ENCODE measurements around the gene HDAC7. TPM values are rescaled to one million over a fixed set of nuclear protein-coding genes. Genes with fewer than 3 reads are reported as not detected.
A peak's percentile ranks its signal among the peaks of the same experiment; 100 is the strongest.

HDAC7 gene
- total RNA-seq, 6 experiments from 2014 or later = 104 to 120 (median 108) TPM

- no peaks in the 10 kb centered on the region for H3K36me3 Mint-ChIP-seq (ENCODE audit: low read depth)
- H3K27ac Mint-ChIP-seq = no peak overlapping the region
- no peaks in the 10 kb centered on the region for H3K9me3 Mint-ChIP-seq
- no peak for TF ChIP-seq CTCF (IDR thresholded peaks at IDR 0.05)
- no peak overlapping the region for H3K4me3 Mint-ChIP-seq
- H3K4me1 Mint-ChIP-seq (ENCODE audit: low read depth) = peaks cover 22% of the 10 kb centered on the region
- no peaks in the 10 kb centered on the region for H3K27me3 Mint-ChIP-seq (ENCODE audit: insufficient read depth)
- DNase-seq = no peak
Observed at GRCh38 chr12:47841910-47842309, 22.2 kb upstream of the HDAC7 start.

- TF ChIP-seq CTCF (IDR thresholded peaks at IDR 0.05) = no peak
- no peaks in the 10 kb centered on the region for H3K36me3 Mint-ChIP-seq (ENCODE audit: low read depth)
- peaks cover 22% of the 10 kb centered on the region for H3K4me1 Mint-ChIP-seq (ENCODE audit: low read depth)
- H3K27me3 Mint-ChIP-seq (ENCODE audit: insufficient read depth) = no peaks in the 10 kb centered on the region
- no peaks in the 10 kb centered on the region for H3K9me3 Mint-ChIP-seq
- no peak for DNase-seq
- H3K27ac Mint-ChIP-seq = no peak overlapping the region
- no peak overlapping the region for H3K4me3 Mint-ChIP-seq
Observed at GRCh38 chr12:47841501-47841900, 21.8 kb upstream of the HDAC7 start.

- TF ChIP-seq CTCF (IDR thresholded peaks at IDR 0.05) = no peak
- no peak overlapping the region for H3K27ac Mint-ChIP-seq
- H3K4me3 Mint-ChIP-seq = no peak overlapping the region
- H3K4me1 Mint-ChIP-seq (ENCODE audit: low read depth) = peaks cover 26% of the 10 kb centered on the region
- no peak for DNase-seq
- H3K9me3 Mint-ChIP-seq = no peaks in the 10 kb centered on the region
- H3K27me3 Mint-ChIP-seq (ENCODE audit: insufficient read depth) = no peaks in the 10 kb centered on the region
- no peaks in the 10 kb centered on the region for H3K36me3 Mint-ChIP-seq (ENCODE audit: low read depth)
Observed at GRCh38 chr12:47840571-47840970, 20.9 kb upstream of the HDAC7 start.

- TF ChIP-seq CTCF (IDR thresholded peaks at IDR 0.05) = no peak
- Mint-ChIP-seq H3K27me3 (ENCODE audit: insufficient read depth) (no peaks in the 10 kb centered on the region; the same call in 1 of the 2 replicates), H3K36me3 (ENCODE audit: low read depth) (no peaks in the 10 kb centered on the region), H3K4me3 (no peak overlapping the region), H3K4me1 (ENCODE audit: low read depth) (peaks cover 29% of the 10 kb centered on the region), H3K27ac (no peak overlapping the region), H3K9me3 (no peaks in the 10 kb centered on the region)
- no peak for DNase-seq
Observed at GRCh38 chr12:47839214-47839876, 19.6 kb upstream of the HDAC7 start.

GRCh38 chr12:47838286-47838931 lies 18.7 kb upstream of the HDAC7 start:
- Mint-ChIP-seq H3K4me1 (ENCODE audit: low read depth) (peaks cover 28% of the 10 kb centered on the region), H3K27me3 (ENCODE audit: insufficient read depth) (no peaks in the 10 kb centered on the region; the same call in 1 of the 2 replicates), H3K9me3 (no peaks in the 10 kb centered on the region), H3K27ac (no peak overlapping the region), H3K36me3 (ENCODE audit: low read depth) (no peaks in the 10 kb centered on the region), H3K4me3 (no peak overlapping the region)
- TF ChIP-seq CTCF (IDR thresholded peaks at IDR 0.05) = peak; percentile 85
- DNase-seq = peak; percentile 33

All from HFFc6 (cell line).